CD4-positive, alpha-beta T cell treated with Interleukin-2 at 100 ng/mL for 4 hours (primary cell): Measurements from ENCODE around the gene RNGTT.
"Not testable (repeated sequence)": the region's sequence is repeated elsewhere in the genome, so short reads cannot be mapped to it uniquely, and the experiment has no call there.

Source experiments
- DNase-seq: peaks from one replicate; pipeline ENCODE4 v3.0.0-alpha.2; 2020; ENCODE audit warnings: low spot score

The RNGTT gene

GRCh38 chr6:88970301-88970700 is 6.9 kb upstream of the RNGTT start:
- no peak for DNase-seq

- not testable (repeated sequence) for DNase-seq
These were observed 5.8 kb upstream of the RNGTT start for GRCh38 chr6:88969255-88969654.

- DNase-seq: no peak
These were observed 4.5 kb upstream of the RNGTT start for GRCh38 chr6:88967891-88968290.

- DNase-seq: no peak
These were observed 2.3 kb upstream of the RNGTT start for GRCh38 chr6:88965691-88966090.

- DNase-seq: no peak
These were observed 1.1 kb upstream of the RNGTT start for GRCh38 chr6:88964509-88964908.

GRCh38 chr6:88958842-88959241 is 4.6 kb downstream of the RNGTT start:
- no peak for DNase-seq

GRCh38 chr6:88953550-88954386 is 9.7 kb downstream of the RNGTT start:
- DNase-seq: no peak

GRCh38 chr6:88952065-88952704 is 11.2 kb downstream of the RNGTT start:
- no peak for DNase-seq

- DNase-seq: no peak
These were observed 17.9 kb downstream of the RNGTT start for GRCh38 chr6:88945415-88946008.

GRCh38 chr6:88933521-88933920 is 29.9 kb downstream of the RNGTT start:
- no peak for DNase-seq

GRCh38 chr6:88932019-88932418 is 31.4 kb downstream of the RNGTT start:
- DNase-seq: not testable (repeated sequence)

GRCh38 chr6:88922775-88923548 is 40.5 kb downstream of the RNGTT start:
- DNase-seq: no peak

GRCh38 chr6:88921734-88922133 is 41.7 kb downstream of the RNGTT start:
- no peak for DNase-seq

- DNase-seq: no peak
These were observed 42.4 kb downstream of the RNGTT start for GRCh38 chr6:88920774-88921733.

GRCh38 chr6:88920088-88920487 is 43.3 kb downstream of the RNGTT start:
- DNase-seq: no peak

- DNase-seq: no peak
These were observed 44.4 kb downstream of the RNGTT start for GRCh38 chr6:88919032-88919431.

- DNase-seq: peak; percentile 20
These were observed 46.7 kb downstream of the RNGTT start for GRCh38 chr6:88916615-88917208.

- no peak for DNase-seq
These were observed 48.4 kb downstream of the RNGTT start for GRCh38 chr6:88914895-88915598.

- DNase-seq: no peak
These were observed 49.2 kb downstream of the RNGTT start for GRCh38 chr6:88914180-88914579.

- DNase-seq: no peak
These were observed 49.9 kb downstream of the RNGTT start for GRCh38 chr6:88913471-88913870.
